Retinal pigment epithelial cell (primary cell): ENCODE data around the gene ZNF662.

Source experiments
- DNase-seq: peaks from one replicate; pipeline ENCODE4 v3.0.0-alpha.2; 2010; ENCODE audit warnings: low read depth
- H3K4me3 ChIP-seq: 2 replicates; pipeline ENCODE4 v1.5.1; 2011; ENCODE audit warnings: mild to moderate bottlenecking, low read length, control low read depth, moderate library complexity
- CTCF ChIP-seq: conservative IDR thresholded peaks from 2 replicates; pipeline ENCODE4 v1.5.1; 2011; ENCODE audit warnings: low read depth, low read length, control low read depth, inconsistent platforms

ZNF662 gene

GRCh38 chr3:42908675-42909074 lies 2.7 kb downstream of the ZNF662 start:
- H3K4me3 ChIP-seq = no peak overlapping the region
- DNase-seq = no peak
- TF ChIP-seq CTCF = no peak

DNA sequence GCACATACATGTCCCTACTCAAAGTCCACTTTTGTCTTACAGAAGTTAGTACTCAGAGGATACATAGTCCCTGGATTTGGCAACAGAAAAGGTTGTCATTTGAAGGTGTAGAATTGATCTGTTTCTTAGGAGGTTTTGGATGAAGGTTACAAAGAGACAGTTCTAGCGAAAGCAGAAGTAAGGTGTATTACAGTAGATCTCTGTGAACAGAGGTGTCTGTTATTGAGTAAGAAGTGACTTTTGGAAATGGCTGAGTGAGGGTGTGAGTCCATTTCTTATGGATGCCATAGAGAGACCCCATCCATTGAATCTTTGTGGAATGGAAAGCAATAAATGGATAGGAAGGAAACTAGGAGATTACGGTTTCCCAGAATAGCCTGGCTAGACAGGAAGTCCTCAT lies 5.6 kb downstream of the ZNF662 start:
- no peak for TF ChIP-seq CTCF
- DNase-seq = no peak
- H3K4me3 ChIP-seq = no peak overlapping the region

- DNase-seq = no peak
- no peak for TF ChIP-seq CTCF
- no peak overlapping the region for H3K4me3 ChIP-seq
These were observed 9.0 kb downstream of the ZNF662 start for GRCh38 chr3:42914771-42915515.

- TF ChIP-seq CTCF = no peak
- H3K4me3 ChIP-seq = no peak overlapping the region
- DNase-seq = no peak
These were observed 17.7 kb downstream of the ZNF662 start for GRCh38 chr3:42923606-42924005.

DNA sequence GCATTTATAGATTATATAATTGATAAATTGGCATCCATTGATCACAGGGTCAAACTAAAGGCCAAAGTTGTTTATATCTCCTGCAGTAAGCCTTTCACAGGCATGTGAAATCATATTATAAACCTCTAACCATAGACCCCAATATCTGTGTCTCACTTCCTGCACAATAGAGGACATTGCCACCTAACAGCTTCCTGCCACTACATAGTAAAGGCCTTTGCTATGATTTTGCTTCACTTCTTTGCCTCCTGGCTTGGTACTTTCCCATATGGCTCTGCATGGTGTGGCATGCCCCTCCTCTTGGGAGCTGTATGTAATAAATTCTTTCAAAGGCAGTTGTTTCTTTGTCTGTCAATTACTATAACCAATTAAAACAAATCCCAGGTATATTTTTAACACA lies 20.4 kb downstream of the ZNF662 start:
- no peak for TF ChIP-seq CTCF
- no peak for DNase-seq
- H3K4me3 ChIP-seq = no peak overlapping the region

- TF ChIP-seq CTCF = no peak
These were observed 28.2 kb downstream of the ZNF662 start for GRCh38 chr3:42934111-42934510.

GRCh38 chr3:42934910-42935309 lies 29.0 kb downstream of the ZNF662 start:
- no peak for TF ChIP-seq CTCF
- no peak overlapping the region for H3K4me3 ChIP-seq
- DNase-seq = no peak

More at GRCh38 chr3:42934111-42934510, 28.2 kb downstream of the ZNF662 start:
- no peak for DNase-seq
- no peak overlapping the region for H3K4me3 ChIP-seq
